ENCODE measurements around the gene BAZ2B. TPM values are rescaled to one million over a fixed set of nuclear protein-coding genes. Genes with fewer than 3 reads are reported as not detected.

BAZ2B gene
- total RNA-seq, 2 donors from 2014 or later = 60.8 to 84.5 TPM

- intact Hi-C loops (cut with DNase I) = no loop called here
- Histone ChIP-seq H3K4me1 (replicated peaks) (no peaks in the 10 kb centered on the region), H3K9me3 (no peaks in the 10 kb centered on the region), H3K36me3 (no peaks in the 10 kb centered on the region), H3K27ac (peak overlapping the region; percentile 44 to 56), H3K27me3 (replicated peaks; ENCODE audit: insufficient read depth) (no peaks in the 10 kb centered on the region), H3K4me3 (peak overlapping the region; percentile 23 to 27)
- TF ChIP-seq CTCF (IDR thresholded peaks at IDR 0.05) (peak in 3 of 4 experiments; percentile 12 to 32 (median 26)), POLR2AphosphoS5 (IDR thresholded peaks at IDR 0.05) (peak; percentile 68), POLR2A (IDR thresholded peaks at IDR 0.05) (no peak)
- peak; percentile 21 for DNase-seq (ENCODE audit: low spot score)
- WGBS = 7% methylated on average over 6 of the region's 6 CpGs
Observed at GRCh38 chr2:159516241-159516758, 100.0 kb downstream of the BAZ2B start.

GRCh38 chr2:159515441-159515840, 100.9 kb downstream of the BAZ2B start:
- no peaks in the 10 kb centered on the region for H3K27me3 ChIP-seq (replicated peaks; ENCODE audit: insufficient read depth)
- WGBS = 83% methylated on average over 1 of the region's 1 CpG
- no peaks in the 10 kb centered on the region for H3K36me3 ChIP-seq
- DNase-seq (ENCODE audit: low spot score) = no peak
- TF ChIP-seq POLR2A (IDR thresholded peaks at IDR 0.05) (no peak), POLR2AphosphoS5 (IDR thresholded peaks at IDR 0.05) (no peak), CTCF (IDR thresholded peaks at IDR 0.05) (no peak)
- H3K4me1 ChIP-seq (replicated peaks) = no peaks in the 10 kb centered on the region
- intact Hi-C loops (cut with DNase I) = no loop called here
- H3K27ac ChIP-seq = no peak overlapping the region
- no peak overlapping the region for H3K4me3 ChIP-seq
- no peaks in the 10 kb centered on the region for H3K9me3 ChIP-seq

GRCh38 chr2:159513745-159514144, 102.6 kb downstream of the BAZ2B start:
- Histone ChIP-seq H3K9me3 (no peaks in the 10 kb centered on the region), H3K36me3 (no peaks in the 10 kb centered on the region), H3K27ac (no peak overlapping the region), H3K27me3 (replicated peaks; ENCODE audit: insufficient read depth) (no peaks in the 10 kb centered on the region), H3K4me1 (replicated peaks) (no peaks in the 10 kb centered on the region), H3K4me3 (no peak overlapping the region)
- no peak for TF ChIP-seq POLR2A (IDR thresholded peaks at IDR 0.05)
- no peak for TF ChIP-seq CTCF (IDR thresholded peaks at IDR 0.05)
- TF ChIP-seq POLR2AphosphoS5 (IDR thresholded peaks at IDR 0.05) = no peak
- no peak for DNase-seq (ENCODE audit: low spot score)
- WGBS = 94% methylated on average over 1 of the region's 1 CpG
- intact Hi-C loops (cut with DNase I) = no loop called here

- no peaks in the 10 kb centered on the region for H3K4me1 ChIP-seq (replicated peaks)
- H3K9me3 ChIP-seq = no peaks in the 10 kb centered on the region
- no peaks in the 10 kb centered on the region for H3K27me3 ChIP-seq (replicated peaks; ENCODE audit: insufficient read depth)
- DNase-seq (ENCODE audit: low spot score) = no peak
- H3K4me3 ChIP-seq = no peak overlapping the region
- intact Hi-C loops (cut with DNase I) = no loop called here
- no peaks in the 10 kb centered on the region for H3K36me3 ChIP-seq
- 87% methylated on average over 2 of the region's 2 CpGs for WGBS
- H3K27ac ChIP-seq = no peak overlapping the region
- TF ChIP-seq POLR2A (IDR thresholded peaks at IDR 0.05) (no peak), POLR2AphosphoS5 (IDR thresholded peaks at IDR 0.05) (no peak), CTCF (IDR thresholded peaks at IDR 0.05) (no peak)
Observed at GRCh38 chr2:159508140-159508539, 108.2 kb downstream of the BAZ2B start.

GRCh38 chr2:159506764-159507440, 109.4 kb downstream of the BAZ2B start:
- no peaks in the 10 kb centered on the region for H3K36me3 ChIP-seq
- H3K9me3 ChIP-seq = no peaks in the 10 kb centered on the region
- no peak overlapping the region for H3K27ac ChIP-seq
- H3K27me3 ChIP-seq (replicated peaks; ENCODE audit: insufficient read depth) = no peaks in the 10 kb centered on the region
- H3K4me1 ChIP-seq (replicated peaks) = no peaks in the 10 kb centered on the region
- WGBS = 83% methylated on average over 2 of the region's 2 CpGs
- DNase-seq (ENCODE audit: low spot score) = no peak
- intact Hi-C loops (cut with DNase I) = no loop called here
- H3K4me3 ChIP-seq = no peak overlapping the region
- TF ChIP-seq POLR2A (IDR thresholded peaks at IDR 0.05) (no peak), POLR2AphosphoS5 (IDR thresholded peaks at IDR 0.05) (no peak)
